ENCODE measurements around the gene TRIM40. TPM values are rescaled to one million over a fixed set of nuclear protein-coding genes. Genes with fewer than 3 reads are reported as not detected.

TRIM40 gene
- polyA plus RNA-seq, 1 donor: not detected

DNA sequence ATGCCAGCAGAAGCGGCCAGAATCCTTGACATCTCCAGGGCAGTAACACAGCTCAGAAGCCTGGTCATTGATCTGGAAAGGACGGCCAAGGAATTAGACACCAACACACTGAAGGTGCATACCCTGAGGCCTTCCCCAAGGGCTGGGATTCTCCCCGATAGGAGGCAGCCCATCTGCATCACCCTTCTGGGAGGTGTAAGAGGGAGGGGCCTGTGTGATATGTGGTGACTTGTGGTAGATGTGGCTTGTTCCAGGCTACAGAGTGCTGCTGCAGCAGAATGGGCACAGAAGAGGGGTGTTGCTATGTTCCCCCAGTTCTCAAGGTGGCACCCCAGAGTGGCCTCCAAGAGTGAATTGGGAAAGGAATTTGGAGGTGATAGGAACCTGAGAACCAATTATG lies 11.2 kb downstream of the TRIM40 start:
- DNase-seq (ENCODE audit: low read depth): no peak

DNA sequence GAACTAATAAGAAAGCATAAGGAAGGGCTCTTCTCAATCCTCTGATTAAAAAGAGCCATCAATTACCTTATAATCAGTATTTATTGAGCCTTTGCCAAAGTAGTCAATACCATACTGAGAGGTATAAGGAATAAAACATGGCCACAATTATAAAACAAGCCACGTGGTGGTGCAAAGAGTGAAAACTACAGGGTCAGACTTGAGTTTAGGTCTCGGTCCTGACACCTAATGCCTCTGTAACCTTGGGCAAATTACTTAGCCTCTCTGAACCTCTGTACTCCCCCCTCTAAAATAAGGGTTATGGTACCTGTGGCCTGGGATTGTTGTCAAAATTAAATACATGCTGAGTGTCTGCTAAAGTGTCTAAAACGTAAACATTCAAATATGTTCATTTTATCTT lies 13.3 kb downstream of the TRIM40 start:
- no peak for DNase-seq (ENCODE audit: low read depth)

DNA sequence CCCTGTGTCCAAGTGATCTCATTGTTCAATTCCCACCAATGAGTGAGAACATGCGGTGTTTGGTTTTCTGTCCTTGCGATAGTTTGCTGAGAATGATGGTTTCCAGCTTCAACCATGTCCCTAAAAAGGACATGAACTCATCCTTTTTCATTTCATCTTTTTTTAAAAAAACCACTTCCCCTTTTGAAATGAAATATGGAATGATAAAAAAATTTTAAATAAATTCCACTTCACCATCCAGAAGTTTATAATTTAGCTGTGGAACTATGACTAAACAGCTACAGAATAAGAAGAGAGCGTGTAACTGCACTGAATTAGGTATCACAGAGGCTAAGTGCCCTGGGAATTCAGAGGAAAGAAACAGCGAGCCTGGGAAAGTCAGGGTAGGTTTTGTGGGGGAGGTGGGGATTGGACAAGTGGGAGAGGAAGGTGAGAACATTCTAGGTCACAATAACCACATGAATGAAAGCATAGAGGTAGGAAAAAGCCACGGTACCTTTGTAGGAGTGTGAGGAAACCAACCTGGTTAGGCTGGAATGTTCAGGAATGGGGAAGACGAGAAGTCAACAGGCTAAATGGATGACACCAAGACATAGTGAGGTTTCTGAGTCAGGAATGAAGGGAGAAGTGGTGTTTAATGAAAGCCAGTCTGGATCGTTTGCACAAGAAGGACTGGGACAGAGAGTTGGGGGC lies 14.1 kb downstream of the TRIM40 start:
- DNase-seq (ENCODE audit: low read depth): no peak

DNA sequence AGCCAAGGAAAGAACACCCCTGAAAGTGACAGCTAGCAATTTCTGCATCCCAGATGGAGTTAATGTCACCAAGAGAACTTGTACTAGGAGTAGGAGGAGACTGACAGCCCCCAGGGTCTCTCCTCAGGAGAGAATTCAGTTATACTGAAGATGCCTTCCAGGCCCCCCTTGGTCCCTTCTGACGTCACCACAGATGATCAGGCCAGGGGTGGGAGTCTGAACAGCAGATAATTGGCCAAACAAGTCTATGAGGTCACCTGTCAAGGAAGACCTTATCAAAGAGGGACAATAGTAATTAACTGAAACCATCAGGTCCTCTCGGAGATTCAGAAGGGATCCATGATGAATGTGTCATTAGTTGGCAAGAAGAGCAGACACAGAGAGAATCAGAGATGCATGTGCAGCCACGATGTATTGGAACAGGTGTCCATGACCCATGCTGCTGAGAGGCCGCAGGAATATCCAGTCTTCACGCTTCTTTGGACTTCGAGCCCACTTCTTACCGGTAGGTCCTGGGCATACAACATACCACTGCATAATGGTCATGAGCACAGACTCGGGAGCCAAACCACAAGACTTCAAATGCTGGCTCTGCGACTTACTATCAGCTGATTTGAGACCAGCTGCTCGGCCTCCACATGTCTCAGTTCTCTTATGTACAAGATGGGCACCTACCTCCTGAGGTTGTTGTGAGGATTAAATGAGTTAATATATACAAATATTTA lies 14.9 kb downstream of the TRIM40 start:
- no peak for DNase-seq (ENCODE audit: low read depth)

DNA sequence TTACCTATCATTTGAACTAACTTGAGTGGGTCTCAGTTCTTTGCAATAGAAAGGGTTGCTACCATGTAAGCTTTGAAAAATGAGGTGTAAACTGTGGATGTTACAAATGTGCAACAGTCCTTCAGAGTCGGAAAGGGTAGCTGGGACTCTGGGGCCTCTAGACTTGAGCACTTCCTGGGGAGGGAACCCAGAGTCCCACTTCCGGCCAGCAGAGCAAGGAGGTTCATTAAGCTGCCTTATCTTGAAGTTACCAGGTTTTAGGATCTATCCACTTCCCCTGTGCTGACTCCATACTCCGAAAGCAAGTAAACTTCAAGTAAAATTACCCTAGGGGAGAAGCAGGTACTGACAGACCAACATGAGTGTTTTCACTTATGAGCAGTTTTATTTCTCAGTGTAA lies 15.6 kb downstream of the TRIM40 start:
- no peak for DNase-seq (ENCODE audit: low read depth)

DNA sequence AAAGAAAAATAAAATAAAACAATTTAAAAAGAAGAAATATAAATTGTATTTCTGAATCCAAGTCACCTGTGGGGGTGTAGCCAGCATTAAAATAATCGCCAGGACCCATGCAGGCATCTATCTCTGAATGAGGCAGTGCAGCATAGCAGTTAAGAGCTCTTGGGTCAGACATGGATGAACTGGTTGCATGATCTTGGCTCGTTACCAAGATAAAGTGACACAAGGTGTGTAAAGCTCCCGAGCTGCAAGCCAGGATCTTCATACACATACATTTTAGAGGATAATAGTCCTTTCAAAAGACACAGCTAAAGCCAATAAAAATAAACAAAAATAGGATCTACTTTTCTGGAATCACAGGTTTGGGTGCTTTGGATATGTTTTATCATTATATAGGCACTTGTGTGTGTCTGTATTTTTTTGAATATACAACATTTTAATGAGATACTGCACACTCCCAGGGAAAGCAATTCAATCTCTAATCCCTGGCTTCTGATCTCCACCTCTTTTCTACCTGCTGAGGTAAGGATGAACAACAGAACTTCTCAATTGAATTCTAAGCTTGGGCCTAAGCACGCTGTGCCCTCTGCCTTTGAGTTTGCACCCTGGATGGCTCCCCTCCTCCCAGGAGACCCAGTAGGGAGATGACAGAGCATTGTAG lies 16.2 kb downstream of the TRIM40 start:
- DNase-seq (ENCODE audit: low read depth): no peak

DNA sequence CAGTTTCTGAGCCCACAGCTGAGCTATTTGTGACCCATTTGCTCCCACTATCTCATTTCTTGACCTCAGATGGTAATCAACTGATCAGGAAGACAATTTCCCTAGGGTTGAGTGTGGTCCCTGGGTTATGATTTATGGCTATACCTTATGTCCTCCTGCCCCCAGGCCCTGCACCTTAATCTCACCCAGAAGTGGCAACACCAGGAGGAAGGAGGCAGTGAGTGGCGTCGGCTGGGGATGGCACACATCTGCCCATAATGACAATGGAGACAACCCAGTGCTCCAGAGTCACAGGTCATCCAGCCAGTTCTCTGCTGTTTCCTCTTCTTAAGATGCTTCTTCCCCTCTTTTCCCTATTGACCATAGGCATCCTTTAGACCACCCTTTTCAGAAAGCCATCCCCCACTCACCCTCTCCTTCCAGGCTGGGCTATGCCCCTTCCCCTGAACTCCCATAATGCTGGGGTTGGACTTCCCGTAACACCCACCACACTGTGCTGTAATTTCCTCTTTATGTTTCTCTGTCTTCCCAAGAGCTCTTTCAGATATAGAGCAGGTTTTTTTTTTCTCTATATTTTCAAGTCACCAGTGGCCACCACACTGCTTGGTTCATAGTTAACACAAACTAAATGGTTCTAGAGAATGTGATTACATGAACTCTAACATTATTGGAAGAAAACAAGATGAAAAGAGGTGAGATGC lies 17.1 kb downstream of the TRIM40 start:
- DNase-seq (ENCODE audit: low read depth): no peak

DNA sequence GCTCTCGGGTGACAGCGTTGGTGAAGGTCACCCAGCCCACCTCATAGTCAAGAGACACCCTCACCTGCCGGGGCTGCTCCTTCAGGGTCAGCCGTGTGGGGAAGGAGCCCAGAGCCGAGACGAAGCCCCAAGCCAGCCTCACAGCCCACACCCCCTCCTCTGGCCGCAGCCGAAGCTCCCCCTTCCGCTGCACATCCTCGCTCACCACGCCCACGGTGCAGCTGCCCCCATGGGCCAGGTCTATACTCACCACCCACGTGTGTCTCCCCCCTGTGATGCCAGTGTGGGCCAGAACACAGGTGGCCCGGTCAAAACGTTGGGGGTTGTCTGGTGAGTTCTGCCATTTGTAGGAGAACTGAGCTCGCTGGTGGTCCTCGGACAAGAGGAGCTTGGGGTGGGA lies 18.1 kb downstream of the TRIM40 start:
- no peak for DNase-seq (ENCODE audit: low read depth)

DNA sequence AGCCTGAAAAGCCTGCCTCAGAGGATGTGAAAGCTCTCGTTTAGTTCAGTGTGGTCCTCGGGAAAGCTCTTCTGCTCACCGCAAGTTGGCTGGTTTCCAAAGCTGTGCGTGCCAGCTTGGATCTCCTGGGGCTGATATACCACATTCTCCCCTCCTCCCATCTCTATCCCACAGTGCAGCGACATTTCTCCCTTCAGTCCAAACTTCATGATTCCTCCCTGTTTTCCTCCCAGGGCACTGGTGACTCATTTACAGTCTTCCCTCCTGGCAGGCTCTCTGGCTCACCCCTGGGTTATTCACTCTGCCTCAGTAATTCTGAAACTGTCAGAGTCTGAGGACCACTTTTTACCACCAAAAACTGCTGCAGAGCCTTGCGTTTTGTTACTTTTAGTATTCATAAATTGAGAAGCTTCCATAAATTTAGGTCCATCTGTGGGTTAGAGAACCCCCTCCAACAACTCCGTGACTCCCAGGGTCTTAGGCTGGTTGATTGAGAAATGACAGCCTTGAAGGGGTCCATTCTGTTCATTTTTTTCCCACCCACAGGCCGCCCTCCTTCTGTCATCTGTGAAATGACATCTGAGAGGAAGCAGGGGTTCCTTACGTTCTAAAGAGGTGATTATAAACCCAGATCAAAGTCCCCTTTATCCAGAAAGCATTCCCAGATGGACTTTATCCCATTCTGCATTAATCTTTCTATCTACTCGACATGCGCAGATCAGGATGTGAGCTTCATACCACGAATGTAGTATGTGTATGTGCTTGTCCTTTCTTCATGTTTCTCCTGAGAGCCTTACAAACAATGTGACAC lies 19.0 kb downstream of the TRIM40 start:
- DNase-seq (ENCODE audit: low read depth): no peak

DNA sequence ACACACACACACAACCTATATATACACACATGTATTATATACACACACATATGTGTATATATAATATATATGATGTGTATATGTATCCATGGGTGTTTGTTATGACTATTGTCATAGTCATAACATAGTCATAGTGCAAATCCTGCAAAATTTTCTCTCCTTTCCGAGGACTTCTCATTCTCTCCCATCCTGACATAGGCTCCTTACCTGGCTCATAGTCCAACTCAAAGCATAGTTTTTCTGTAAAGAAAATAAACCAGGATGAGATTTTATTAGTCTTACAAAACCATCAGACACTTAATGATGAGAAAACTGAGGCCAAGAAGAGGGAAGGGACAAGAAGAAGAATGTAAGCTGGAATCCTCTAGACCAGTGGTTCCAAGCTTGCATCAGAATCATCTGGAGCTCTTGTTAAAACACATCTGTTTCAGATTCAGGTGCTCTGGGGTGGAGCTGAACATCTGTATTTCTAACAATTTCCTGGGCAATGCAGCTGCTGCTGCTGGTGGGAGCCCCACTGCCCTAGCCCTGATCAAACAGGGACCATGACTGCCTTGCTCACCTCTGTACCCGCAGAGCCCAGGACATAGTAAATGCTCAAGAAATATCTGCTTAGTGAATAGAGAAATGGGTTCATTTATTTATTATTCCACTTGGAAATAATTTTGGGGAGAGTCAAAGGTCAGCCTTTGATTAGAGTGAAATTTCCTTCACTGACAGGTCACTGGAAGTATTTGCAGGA lies 19.8 kb downstream of the TRIM40 start:
- no peak for DNase-seq (ENCODE audit: low read depth)

DNA sequence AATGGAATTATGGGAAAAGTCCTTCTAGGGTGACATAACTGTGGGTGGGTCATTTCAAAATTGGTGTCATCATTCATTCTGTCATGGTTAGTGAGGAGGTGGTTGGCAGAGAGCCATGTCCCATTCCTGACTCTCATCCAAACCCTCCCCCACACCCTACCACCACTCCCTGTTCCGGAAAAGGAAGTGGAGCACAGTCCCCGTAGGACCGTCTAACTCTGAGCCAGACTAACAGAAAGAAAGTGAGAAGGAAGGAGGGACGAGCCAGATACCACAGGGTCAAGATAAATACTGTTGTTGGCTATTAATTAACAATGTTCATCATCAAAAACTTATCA lies 20.3 kb downstream of the TRIM40 start:
- DNase-seq (ENCODE audit: low read depth): no peak

DNA sequence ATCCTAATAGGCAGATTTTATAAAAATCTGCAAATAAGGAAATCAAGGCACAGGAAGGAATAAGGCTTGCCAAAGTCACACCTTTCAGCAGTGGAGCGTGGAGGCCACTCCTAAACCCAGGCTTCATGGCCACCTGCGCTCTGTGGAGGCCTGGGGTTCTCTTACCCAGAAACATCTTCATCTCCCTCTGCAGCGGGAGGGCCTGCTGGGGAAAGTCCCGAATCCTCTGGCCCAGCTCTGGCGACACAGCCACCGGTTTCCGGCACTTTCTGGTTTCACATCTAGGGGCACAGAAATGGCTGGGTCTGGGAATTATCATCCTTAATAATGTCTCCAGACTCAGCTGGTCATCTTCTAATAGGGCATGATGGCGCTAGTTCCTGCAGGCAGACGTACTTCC lies 20.8 kb downstream of the TRIM40 start:
- no peak for DNase-seq (ENCODE audit: low read depth)

DNA sequence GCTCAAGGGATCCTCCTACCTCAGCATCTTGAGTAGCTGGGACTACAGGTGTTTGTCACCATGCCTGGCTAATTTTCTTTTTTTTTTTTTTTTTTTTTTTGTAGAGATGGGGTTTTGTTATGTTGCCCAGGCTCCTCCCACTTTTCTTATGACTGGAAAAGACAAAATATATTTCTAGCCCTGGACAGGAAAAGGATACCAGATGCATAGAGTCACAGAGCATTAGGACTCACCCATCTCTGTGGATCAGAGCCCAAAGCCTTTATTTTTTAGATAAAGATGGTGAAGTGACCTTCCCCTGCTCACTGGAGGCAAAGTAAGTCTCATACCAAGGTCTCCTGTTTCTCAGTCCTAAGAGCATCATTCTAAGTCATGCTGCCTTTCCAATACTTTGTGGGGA lies 21.6 kb downstream of the TRIM40 start:
- DNase-seq (ENCODE audit: low read depth): no peak

DNA sequence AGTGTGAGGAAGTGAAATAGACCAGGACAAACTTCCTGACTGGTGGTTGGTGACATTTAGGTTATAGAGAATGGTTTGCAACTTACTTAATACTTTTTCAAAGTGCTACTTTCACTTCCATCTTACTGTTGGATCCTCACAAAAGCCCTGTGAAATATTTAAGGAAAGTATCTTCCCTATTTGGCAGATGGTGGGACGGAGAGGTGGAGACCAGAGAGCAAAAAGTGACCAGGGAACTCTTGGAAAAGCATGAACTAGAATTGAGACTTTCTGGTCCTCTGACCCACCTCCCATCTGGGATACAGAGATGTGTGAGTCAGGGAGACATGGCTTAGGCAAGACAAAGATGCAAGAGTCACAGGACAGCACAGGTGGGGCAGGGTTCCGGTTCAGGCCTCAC lies 22.1 kb downstream of the TRIM40 start:
- DNase-seq (ENCODE audit: low read depth): no peak

DNA sequence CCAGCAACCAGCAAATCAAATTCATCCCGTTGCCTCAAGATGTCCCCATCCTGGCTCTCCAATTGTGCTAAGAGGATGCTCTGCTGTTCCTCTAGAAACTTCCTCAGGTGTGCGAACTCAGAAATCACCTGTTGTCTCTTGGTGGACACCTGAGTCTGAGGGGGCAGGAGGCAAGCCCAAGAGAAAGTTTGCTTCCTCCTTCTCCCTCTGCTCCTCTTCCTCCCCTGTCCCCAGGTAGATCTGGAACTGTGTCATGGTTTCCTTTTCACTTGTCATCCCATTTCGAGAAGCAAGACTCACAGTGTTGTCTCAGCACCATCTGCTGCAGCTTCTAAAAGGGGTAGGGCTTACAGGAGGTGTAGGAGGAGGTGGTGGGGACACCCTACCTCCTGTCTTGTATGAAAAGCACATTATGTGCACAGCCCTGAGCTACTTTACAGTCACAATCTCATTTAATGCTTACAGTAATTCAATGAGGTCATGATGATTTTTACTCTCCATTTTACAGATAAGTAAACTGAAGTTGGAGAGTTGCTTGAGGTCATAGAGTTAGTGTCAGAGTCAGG lies 22.6 kb downstream of the TRIM40 start:
- DNase-seq (ENCODE audit: low read depth): no peak

DNA sequence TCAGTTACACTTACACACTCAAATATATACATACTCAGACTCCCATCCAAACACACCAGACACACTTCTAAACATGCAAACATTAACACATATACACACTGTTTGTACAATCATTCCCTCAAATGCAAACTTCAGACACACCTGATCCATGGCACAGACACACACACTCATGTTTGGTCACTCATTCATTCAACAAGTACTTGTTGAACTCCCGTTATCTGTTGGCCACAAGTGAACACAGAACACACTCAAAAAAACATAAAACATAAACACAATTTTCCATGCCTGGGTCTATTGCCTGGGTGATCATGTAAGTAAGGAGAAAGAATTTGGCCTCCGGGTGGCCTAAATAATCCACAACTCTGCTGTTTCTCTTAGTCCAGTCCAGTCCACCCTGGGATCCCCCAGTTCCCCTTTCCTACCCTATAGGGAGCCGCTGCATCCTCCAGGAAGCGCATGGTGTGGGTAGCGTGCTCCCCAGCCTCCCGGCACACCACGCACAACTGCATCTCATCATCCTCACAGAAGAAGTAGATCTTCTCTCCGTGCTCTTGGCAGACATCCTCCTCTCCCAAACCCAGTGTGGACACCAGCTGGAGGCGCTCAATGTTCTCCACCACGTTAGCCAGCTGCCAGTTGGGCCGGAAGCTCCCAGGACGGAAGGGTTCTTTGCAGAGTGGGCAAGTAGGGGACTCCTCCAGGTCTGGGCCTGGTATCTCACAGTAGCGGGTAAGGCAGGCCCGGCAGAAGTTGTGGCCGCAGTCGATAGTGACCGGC lies 24.3 kb downstream of the TRIM40 start:
- no peak for DNase-seq (ENCODE audit: low read depth)

DNA sequence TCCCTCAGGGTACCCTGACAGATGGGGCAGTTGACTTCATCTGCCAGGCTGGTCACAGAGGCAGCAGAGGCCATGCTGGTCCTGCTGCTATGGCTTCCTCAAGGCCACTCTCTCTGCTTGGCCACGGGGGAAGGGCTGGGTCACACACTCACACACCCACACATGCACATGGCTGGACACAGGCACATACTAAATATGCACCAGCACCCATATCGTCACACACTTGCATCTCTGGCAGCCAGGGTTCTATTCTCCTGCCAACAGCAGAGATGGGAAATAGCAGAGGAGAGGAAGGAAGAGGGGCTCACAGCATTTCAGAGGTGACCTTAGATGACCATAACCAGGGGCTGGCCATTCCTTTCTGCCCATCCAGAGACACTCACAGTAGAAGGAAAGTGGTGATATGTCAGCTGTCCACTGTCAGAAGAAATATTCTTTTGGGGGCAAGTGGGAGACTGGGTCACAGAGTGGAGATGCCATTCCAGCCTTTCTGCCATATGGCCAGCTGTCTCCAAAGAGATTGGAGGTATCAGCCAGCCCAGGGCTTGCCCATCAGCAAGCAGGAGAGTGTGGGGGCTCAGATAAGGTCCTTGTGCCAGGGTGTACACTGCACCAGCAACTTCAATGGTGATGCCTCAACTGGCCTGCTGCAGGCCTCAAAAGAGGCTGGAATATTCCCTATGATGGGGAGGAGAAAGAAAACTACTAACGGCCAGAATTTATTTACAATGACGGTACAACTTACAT lies 25.0 kb downstream of the TRIM40 start, which contains the start of gene TRIM10:
Gene TRIM10, minus strand, starts transcription at position 427 of the 747 bp plus-strand sequence. Its CDS starts 353 bp downstream, at position 74.
- DNase-seq (ENCODE audit: low read depth): no peak

DNA sequence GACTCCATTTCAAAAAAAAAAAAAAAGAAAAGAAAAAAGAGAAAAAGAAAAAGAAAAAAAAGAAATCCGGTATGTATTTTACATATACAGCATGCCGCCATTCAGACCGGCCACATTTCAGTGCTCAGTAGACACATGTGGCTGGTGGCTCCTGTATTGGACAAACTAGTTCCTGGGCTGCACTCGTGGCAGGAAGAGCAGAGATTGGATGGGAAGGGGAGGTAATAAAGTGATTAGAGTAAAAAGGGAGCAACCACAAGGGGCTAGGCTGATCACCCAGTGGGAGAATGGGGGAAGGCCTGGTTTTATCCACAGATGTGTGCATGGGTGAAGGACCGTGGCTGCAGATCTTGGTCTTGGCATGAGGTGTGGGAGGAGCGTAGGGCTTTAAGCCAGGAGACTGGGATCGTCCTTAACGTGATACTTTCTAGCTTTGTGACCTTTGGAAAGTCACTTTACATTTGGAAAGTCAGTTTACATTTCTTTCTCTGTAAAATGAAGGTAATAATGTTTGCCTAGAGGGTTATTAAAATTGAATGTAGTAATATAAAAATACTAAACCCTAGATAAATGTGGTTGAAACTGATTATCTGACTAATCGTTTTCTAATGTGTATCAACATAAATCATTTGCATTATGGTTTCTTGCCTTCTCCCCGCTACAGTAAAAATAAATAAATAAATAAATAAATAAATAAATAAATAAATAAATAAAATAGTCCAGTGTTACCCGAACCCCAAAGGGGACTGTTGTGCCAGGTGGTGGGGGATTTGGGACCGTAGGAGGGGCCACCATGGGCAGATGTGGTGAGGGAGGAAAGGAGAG lies 26.5 kb downstream of the TRIM40 start:
- no peak for DNase-seq (ENCODE audit: low read depth)
